RWPE1 (cell line): Measurements from ENCODE around the gene SH3RF1.

ENCODE experiments used
- CTCF ChIA-PET: fragments of 350-600 bp; sonication (Branson Sonifier 250); formaldehyde crosslinking; extraction: SDS; loops from one replicate; lab custom pipeline; 2021; lab: Yijun Ruan, JAX
- POLR2A ChIA-PET: fragments of 400-600 bp; formaldehyde crosslinking; extraction: SDS; loops from one replicate; lab custom pipeline; 2020; ENCODE audit warnings: antibody characterized with exemption; ENCODE audit not compliant: low non-redundant PET; lab: Yijun Ruan, JAX
- DNase-seq: peaks from one replicate; pipeline ENCODE4 v3.0.0; 2012; ENCODE audit warnings: low spot score
- H3K27ac ChIP-seq: fragments of 450-650 bp; 2 replicates; pipeline ENCODE4 v1.5.1; 2017
- CTCF ChIP-seq: fragments of 450-650 bp; conservative IDR thresholded peaks from 2 replicates; pipeline ENCODE4 v1.5.1; 2017; ENCODE audit warnings: low read depth, mild to moderate bottlenecking

Gene SH3RF1

GRCh38 chr4:169136796-169137557 lies 133.8 kb downstream of the SH3RF1 start:
- H3K27ac ChIP-seq: no peak overlapping the region
- TF ChIP-seq CTCF: no peak
- CTCF ChIA-PET: interaction anchor here (0.6 kb wide), 1 partner anchor 226 kb away, joined by 4 read pairs; no protein-coding TSS in a partner anchor
- no peak for DNase-seq
- POLR2A ChIA-PET: no interaction called here

GRCh38 chr4:169136330-169136729 lies 134.4 kb downstream of the SH3RF1 start:
- TF ChIP-seq CTCF: no peak
- no peak overlapping the region for H3K27ac ChIP-seq
- POLR2A ChIA-PET: no interaction called here
- no peak for DNase-seq
- CTCF ChIA-PET: interaction anchor here (0.6 kb wide), 1 partner anchor 227 kb away, joined by 4 read pairs; no protein-coding TSS in a partner anchor

- DNase-seq: no peak
- H3K27ac ChIP-seq: no peak overlapping the region
- CTCF ChIA-PET: interaction anchor here (0.7 kb wide), 1 partner anchor 8 kb away, joined by 4 read pairs; no protein-coding TSS in a partner anchor
- POLR2A ChIA-PET: no interaction called here
- TF ChIP-seq CTCF: no peak
These were observed 135.0 kb downstream of the SH3RF1 start for GRCh38 chr4:169135776-169136175.

- ChIA-PET CTCF (interaction anchor here (0.6 kb wide), 1 partner anchor 135 kb away, joined by 3 read pairs; no protein-coding TSS in a partner anchor), POLR2A (no interaction called here)
- TF ChIP-seq CTCF: no peak
- H3K27ac ChIP-seq: no peak overlapping the region
- no peak for DNase-seq
These were observed 136.8 kb downstream of the SH3RF1 start for GRCh38 chr4:169133932-169134331.

GRCh38 chr4:169132561-169133305 lies 138.0 kb downstream of the SH3RF1 start:
- no peak overlapping the region for H3K27ac ChIP-seq
- no peak for DNase-seq
- ChIA-PET CTCF (no interaction called here), POLR2A (no interaction called here)
- TF ChIP-seq CTCF: no peak

GRCh38 chr4:169131556-169132208 lies 139.1 kb downstream of the SH3RF1 start:
- no peak overlapping the region for H3K27ac ChIP-seq
- POLR2A ChIA-PET: no interaction called here
- no peak for DNase-seq
- CTCF ChIA-PET: no interaction called here
- TF ChIP-seq CTCF: no peak
